Amygdala (tissue), 56 donors: ENCODE data around the gene ZFP36L2.

ENCODE experiments used
- DNase-seq, 56 donors: peaks; one replicate each; lab custom pipeline; 2025; lab: John Stamatoyannopoulos, UW

Gene ZFP36L2

DNA sequence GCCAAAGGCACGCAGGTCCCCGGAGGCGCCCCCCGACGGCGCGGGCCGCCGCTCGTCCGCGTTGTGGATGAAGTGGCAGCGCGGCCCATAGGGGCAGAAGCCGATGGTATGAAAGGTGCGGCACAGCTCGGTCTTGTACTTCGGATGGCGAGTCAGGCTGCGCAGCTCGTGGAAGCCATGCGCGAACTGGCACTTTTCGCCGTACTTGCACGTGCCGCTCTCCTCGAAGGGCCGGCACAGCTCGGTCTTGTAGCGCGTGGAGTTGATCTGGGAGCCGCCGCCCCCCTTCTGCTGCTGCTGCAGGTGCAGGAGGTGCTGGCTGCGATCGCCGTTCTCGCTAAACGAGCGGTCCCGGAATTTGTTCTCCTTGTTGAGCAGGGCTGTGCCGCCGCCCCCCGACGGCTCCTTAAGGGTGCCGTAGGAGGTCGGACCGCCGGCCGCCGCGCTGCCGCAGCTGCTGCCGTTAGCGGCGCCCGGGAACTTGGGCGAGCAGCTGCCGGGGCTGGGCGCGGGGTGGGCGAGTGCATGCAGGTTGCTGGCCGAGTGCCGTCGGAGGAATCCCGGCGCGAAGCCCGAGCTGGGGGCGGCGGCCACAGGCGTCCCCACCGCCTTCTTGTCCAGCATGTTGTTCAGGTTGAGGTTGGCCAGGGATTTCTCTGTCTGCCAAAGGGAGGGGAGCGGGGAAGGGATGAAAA, 1.2 kb downstream of the ZFP36L2 start:
- peak in 20 of 56 donors; percentile 21 to 68 (median 50) for DNase-seq

DNA sequence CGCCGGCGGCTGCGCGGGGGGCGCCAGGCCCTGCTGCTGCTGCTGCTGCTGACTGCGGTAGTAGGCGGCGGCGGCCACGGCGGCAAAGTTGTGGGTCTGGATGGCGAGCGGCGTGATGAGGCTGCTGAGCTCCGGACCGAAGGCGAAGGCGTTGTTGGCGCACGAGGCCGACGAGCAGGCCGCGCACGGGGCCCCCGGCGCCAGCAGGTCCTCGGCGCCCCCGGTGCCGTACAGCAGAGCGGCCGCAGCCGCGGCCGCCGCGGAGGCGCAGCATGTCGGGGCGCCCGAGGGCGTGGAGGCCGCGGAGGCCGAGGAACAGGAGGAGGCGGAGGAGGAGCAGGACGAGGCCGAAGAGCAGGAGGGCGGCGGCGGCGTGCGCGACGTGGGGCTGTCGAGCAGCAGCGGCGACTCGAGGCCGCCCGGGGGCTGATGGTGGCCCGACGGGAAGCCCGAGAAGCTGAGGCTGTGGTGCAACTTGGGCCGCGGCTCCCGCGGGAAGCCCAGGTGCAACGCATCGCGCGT, 1.8 kb downstream of the ZFP36L2 start:
- DNase-seq = peak in 4 of 56 donors; percentile 38 to 54 (median 42)

DNA sequence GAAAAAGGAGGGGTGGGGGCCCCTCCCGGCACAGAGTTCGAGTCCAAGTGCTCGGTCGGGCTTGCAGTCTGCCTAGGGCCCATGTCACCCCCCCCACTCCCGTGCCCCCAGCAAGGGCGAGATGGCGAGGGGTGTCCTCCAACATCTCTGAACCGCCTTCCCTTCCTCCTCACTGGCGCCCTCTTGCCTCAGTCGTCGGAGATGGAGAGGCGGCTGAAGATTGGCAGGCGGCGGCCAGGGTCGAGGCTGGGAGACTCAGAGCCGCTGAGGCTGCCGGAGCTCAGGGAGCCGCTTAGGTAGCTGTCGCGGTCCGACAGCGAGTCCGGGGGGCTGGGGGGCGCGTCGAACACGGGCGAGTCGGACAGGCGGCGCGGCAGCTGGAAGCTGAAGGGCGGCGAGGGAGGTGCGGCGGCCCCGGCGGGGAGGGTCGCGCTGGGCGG, 2.3 kb downstream of the ZFP36L2 start:
- DNase-seq = peak in 41 of 56 donors; percentile 9 to 66 (median 41)

DNA sequence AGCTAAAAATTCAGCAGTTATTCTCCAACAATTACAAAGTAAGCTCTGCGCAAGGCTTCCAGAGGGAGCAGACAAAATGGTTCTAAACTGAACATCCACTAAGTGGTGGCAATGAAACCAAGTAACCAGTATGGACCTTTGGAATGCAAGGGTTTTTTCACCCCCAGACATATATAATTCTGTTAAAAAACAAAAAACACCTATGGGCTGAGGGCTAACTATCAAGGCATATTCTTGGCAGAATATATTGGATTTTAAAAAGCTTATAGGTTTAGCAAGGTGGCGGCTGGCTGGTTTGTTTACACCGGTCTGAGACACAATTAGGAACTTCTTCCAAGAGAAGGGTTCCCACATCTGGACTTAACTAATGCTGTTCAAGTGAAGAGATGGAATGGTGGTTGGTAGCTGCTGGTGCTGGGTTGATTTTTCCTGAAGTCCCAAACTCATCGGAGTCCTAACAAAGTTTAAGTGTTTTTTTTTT, 2.8 kb downstream of the ZFP36L2 start:
- no peak for DNase-seq

DNA sequence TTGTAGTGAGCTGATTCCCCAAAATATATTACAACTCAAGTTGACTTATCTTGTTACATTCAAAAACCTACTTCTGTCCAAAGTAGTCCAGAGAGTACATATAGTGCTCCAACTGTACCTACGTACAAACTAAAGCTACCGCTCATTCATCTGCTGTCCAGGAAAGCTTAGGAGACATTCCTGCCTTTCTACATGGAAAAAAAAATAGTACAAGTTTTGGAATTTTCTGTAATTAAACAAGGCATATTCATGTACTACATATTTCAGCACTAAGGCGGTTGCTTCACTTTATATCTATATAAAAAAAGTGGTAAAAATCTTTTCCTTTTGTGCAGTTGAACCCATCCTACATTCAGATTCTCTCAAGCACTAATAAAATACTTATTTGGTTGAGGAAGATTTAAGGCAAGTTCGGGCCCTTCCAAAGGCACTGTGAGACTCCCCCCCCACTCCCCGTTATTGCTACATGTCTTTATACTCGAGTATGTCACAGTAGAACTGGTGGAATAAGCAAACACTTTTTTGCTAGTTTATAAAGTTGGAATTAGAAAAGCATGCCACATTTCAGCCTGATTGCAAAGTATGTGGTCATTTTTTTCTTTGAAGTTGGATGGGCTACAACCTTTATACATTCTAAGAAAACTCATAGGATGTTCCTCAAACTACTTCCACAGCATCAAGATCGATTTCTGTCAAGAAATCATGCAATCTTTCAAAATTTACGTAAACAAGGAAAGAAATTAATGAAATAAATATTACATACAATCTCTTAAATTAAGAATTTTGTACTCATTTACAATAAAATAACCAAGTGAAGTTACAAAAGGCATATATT, 3.7 kb downstream of the ZFP36L2 start:
- DNase-seq = no peak

DNA sequence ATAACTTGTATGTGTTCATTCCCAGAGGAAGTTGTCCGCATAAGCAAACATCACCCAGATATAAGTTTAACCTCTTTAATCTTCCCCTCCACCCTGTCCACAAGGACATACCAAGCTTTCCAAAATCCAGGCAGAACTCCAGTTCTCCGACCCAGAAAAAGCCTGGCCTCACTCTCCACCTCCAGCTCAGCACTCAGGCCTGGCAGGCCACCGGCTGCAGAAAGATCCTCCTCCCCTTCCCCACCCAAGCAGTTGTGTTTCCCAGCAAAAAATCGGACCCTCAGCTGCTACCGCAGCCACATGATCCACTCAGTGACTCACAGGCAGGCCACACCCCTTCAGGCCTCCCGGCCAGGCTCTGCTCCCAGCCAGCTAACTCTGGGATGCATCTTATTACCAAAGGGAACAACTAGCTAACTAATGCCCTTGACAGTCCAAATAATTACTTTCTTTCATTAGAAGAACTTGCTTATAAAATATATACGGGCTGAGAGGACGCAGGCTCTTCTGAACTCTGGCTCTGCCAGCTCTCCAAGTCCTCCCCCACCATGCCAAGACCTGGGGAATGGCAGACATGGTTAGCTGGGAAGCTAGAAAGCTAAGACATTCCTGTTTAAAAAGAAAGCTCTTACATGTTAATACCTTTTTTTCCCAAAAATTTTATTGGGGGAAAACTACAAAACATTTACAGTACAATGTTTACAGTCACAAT, 4.5 kb downstream of the ZFP36L2 start:
- peak in 55 of 56 donors; percentile 33 to 93 (median 84) for DNase-seq

DNA sequence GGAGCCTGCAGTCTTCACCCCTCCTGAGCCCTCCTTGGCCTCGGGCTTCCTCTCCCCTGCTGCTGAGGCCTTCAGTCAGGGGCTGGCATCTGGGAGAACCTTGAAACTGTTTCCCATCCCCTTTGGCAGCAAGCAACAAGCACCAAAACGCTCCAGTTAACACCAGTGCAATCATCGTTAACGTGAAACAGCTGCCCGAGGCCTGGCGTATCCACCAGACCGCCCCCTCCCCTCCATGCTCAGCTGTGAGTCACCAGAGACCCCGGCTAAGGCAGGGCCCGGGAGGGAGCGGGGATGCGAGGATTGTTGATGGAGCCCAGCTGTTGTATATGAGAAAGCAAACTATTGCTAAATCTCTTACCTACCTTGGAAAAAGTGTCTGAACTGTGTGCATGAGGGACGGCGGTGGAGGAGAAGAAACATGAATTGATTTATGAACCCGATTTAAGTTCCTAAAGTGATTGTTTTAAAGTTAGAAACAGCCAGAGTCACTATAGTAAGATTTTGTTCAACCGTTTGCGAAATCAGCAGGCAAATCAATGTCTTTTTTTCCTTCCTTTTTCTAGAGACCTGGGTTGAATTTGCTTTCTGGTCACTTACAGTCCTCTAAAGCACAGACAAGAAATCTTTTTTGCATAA, 5.2 kb downstream of the ZFP36L2 start:
- DNase-seq = peak in 14 of 56 donors; percentile 11 to 41 (median 18)

DNA sequence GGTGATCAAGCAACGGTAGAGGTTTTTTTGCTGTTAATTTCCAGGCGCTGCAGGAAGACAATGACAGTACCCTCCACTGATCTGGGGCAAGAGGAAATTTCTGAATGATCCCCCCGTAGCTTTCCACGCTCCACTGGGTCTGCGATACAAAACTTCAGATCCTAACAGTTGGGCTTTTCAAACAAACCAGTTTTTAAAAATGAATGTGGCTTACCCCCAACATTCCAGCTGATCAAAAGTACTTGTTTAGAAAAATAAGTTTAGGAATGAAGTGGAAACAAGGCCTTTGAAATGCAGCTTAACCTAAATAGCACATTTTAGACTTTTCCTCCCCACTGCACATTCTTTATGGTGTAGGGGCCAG, 5.7 kb downstream of the ZFP36L2 start:
- DNase-seq = peak in 1 of 56 donors; percentile 21

DNA sequence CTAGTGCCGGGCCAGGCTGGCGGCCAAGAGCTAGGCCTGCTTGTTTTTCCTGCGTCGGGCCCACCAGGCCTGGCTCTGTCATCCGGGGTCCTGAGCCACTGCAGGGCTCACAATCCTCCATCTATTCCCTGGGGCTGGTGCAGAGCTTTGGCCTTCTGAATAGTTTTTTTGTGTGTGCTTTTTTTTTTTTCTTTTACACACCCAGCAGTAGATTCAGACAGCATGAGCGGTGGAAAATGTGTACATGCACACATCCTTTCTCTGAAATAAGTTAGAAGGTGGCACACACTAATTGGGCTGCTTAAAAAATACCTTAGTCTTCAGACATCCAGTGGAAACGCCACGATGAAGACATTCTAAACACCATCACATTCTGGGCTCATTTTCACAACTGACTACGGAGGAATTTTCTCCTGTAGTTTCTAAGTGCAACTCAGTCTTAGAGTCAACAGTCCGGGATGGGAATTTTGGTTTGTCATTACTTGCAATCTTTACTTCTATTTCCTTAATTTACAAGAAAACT, 6.1 kb downstream of the ZFP36L2 start:
- DNase-seq = peak in 1 of 56 donors; percentile 82

DNA sequence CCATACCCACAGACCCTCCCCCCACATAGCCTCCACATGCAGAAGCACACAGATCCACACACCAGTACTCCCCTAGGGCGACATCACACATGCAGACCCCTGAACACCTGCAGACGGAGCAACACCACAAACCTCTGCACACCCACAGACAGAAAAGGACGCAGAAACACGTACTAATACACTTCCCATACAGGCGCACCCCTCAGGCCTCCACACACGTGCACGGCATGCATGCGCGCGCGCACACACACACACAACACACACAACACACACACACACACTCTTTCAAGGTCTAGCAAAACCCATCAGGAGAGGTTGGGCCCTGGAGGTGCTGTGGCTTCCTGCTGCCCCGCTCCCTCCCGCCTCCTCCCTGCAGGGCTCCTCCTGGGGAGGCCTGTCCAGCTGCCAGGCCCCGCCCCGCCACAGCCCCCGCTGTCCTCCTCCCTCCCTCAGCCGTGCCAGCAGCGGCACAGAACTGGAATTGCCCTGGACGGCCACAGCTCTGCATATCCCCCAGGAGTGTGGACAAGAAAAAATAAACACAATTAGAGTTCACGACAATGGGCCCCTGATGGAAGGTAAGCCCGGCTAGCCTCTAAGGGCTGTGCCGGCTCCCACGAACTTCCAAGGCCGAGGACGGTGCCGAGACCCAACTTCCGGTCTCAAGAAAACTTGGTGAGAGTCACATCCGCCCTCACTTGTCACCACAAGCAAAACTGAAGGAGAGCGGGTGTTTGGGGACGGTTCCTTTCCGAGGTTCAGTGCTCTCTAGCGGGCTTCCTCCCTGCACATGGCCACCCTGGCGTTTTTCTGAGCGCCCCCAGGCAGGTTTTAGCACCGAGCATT, 6.8 kb downstream of the ZFP36L2 start:
- DNase-seq = peak; percentile 29 to 87 (median 74)

DNA sequence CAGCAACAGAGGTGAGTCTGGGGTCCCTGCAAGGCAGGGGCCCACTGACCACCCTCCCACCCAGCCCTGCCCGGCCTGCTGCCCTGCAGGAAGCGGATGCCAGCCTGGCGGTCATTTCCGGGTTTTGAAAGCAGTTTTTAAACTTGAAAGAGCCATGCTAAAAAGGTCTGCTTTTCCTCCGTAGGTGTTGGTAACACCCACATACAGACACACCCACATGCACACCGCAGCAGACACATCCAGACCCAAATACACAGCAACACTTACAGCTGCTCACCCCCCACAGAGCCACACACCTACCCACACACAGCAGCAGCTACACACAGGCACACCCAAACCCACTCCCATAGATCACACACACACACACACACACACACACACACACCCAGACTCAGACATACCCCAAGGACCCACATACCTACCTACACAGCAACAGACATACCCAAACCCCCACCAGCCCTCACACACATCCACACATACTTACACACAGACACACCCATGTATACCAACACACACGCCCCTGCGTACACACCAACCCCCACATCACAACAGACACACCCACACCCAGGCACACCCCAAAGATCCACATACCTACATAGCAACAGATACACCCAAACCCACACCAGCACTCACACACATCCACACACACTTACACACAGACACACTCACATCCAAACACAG, 7.6 kb downstream of the ZFP36L2 start:
- peak in 8 of 56 donors; percentile 14 to 56 (median 29) for DNase-seq

DNA sequence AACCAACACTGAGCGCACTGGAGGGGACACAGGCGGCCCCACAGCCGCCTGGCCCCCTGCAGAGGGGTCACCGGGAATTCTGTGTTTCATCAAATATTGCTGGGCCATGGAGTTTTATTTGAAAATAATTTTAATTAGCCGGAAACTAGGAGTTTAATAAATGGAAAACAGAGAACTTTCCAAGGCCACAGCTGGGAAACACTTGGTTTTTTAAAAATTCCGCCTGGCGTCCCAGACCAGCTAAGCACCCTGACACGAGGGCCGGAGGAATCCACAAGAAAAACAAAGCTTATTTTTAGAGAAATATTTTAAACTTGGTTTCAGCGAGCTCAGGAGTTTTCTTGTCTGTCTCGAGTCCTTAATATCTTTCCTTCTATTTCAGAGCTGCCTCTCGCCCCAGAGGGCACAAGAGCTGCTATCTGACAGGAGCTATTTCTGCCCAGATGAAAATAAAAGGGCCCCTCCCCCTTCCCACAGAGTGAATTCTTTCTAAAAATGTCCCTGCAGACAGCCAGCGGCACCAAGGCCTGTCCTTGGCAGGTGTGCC, 8.2 kb downstream of the ZFP36L2 start:
- peak in 5 of 56 donors; percentile 13 to 43 (median 30) for DNase-seq

DNA sequence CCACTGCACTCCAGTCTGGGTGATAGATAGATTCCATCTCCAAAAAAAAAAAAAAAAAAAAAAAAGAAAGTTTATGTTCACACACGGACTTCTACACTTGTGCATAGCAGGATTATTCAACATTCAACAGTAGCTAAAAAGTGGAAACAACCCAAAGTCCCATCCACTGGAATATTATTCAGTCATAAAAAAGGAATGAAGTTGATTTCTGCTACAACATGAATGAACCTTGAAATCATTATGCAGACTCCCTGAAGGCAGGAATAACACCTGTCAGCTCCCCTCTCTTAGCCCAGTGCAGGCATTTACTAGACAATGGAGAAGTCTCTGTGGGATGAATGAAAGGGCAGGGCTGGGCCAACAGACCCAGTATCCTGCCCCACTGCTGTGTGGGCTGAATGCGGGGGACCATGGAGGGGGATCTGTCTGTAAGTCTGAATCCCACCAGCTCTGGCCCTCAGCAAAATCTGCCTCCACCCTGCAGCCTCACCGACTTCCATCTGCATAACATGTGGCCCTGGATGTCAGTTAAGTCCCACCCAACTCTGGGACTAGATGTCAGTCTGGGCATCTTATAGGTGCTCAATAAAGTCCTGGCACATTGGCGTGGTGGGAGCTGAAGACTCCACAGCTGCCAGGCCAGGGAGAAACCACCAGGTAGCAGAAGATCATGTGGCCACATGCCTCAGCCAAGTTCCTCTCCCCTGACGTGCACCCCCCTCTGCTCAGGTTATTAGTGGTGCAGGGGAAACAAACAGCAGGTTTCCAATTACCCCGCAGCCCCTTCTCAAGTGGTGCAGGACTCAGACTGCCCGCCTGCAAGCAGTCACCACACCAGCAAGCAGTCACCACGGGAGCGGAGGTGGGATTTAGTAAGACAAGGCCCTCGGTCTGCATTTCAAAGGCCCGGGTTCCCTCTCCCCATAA, 8.9 kb downstream of the ZFP36L2 start:
- no peak for DNase-seq

DNA sequence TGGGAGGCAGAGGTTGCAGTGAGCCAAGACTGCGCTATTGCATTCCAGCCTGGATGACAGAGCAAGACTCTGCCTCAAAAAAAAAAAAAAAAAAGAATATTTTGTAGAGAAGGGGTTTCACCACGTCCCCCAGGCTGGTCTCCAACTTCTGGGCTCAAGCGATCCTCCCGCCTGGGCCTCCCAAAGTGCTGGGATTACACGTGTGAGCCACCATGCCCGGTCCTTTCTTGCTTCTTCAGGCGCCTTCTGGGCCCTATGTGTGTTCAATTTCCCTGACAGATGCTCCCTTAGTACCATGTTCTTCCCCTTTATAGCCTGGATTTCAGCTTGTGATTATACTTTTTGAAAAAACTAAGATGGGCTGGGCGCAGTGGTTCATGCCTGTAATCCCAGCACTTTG, 9.8 kb downstream of the ZFP36L2 start:
- no peak for DNase-seq

DNA sequence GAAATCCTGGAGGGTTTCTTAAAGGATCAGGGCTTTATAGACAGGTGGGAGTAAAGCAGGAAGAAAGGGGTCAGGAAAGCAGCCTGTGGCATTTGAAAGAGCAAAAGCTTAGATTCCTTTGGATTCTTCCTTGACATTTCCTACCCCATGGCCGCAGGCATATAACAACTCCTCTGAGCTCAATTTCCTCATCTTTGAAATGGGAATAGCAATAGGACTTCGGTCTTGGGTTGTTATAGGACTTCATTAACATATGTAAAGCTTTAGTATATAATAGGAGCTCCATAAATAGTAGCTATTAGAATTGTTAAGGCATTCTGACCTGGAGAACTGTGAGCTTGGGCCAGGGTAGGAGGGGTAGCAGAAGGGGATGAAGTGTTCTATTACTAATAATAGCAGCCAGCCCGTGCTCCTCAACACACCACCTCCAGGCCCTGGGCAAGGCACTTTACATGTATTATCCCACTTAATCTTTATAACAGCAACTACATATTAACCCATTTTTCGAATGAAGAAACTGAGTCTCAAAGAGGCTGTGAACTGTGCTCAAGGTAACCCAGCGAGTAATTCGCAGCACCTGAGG, 10.6 kb downstream of the ZFP36L2 start:
- no peak for DNase-seq

DNA sequence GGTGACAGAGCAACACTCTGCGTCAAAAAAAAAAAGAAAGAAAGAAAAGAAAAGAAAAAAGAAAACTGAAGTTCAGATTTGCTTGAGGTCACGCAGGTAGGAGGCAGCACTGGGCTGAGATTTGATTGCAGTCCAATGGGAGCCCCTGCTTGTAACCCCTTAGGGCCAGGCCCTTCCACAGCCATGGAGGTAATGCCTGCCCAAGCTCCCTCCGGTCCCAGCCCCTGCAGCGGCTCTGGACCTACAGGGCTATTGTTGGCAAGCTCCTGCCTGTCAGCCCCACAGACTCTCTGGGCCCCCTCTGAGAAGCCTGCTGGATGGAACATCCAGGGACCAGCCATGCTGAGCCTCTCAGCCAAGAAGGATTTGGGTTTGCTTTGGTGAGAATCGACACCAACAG, 12.2 kb downstream of the ZFP36L2 start:
- DNase-seq = no peak

DNA sequence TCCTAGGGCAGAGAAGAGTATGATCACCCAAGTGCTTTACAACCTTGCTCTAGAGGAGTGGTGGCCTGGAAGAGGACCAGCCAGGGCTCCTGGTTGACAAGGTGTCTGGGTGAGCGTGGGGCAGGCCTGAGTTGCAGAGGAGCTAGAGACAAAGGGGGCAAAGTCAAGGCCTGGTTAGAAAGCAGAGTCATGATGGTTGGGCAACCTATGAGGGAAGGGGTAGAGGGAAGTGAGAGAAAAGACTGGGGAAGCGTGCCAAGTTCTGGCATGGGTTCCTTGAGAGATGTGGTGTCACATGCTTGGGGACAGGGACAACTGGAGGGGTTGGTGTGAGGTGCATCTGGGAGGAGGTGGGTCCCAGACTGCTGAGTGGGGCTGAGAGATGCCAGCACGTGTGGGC, 13.5 kb downstream of the ZFP36L2 start:
- DNase-seq = peak in 19 of 56 donors; percentile 8 to 71 (median 20)
